PC-9 (cell line): ENCODE measurements around the gene TATDN2. TPM values are rescaled to one million over a fixed set of nuclear protein-coding genes. Genes with fewer than 3 reads are reported as not detected.

Experiments
- BruUV-seq: library from RNA; stranded (reverse); fragments of 400-500 nt; replicated peaks from 2 replicates; lab custom pipeline; 2021; lab: Mats Ljungman, UMichigan
- CTCF ChIA-PET: fragments of 300-600 bp; sonication (Branson Sonifier 250); formaldehyde crosslinking; loops from one replicate; lab custom pipeline; 2022; ENCODE audit warnings: antibody characterized with exemption; lab: Charles Lee
- POLR2A ChIA-PET: fragments of 300-600 bp; sonication (Branson Sonifier 250); formaldehyde crosslinking; loops from one replicate; lab custom pipeline; 2022; ENCODE audit warnings: antibody characterized with exemption; ENCODE audit not compliant: unreplicated experiment; lab: Charles Lee
- DNase-seq, 2 experiments: peaks; one replicate each; pipeline versions ENCODE4 v3.0.0 to v3.0.0-alpha.2; 2015 to 2022; ENCODE audit warnings: mixed read lengths in 1 of 2
- H2AFZ ChIP-seq: fragments of 200-600 bp; sonication (generic); 2 replicates; pipeline ENCODE4 v1.8.1; 2017; ENCODE audit warnings: antibody characterized with exemption
- H3F3A ChIP-seq: fragments of 200-600 bp; sonication (generic); 2 replicates; pipeline ENCODE4 v1.8.1; 2017; ENCODE audit warnings: antibody characterized with exemption, mild to moderate bottlenecking, low read depth; ENCODE audit not compliant: insufficient read depth
- H3K27ac ChIP-seq: fragments of 200-600 bp; sonication (generic); 2 replicates; pipeline ENCODE4 v1.6.1; 2016; ENCODE audit warnings: mixed run types
- H3K27me3 ChIP-seq: fragments of 200-600 bp; sonication (generic); 2 replicates; pipeline ENCODE4 v1.6.1; 2016; ENCODE audit warnings: low read depth, mixed run types; ENCODE audit not compliant: insufficient read depth
- H3K36me3 ChIP-seq: fragments of 200-600 bp; sonication (generic); 2 replicates; pipeline ENCODE4 v1.6.1; 2016; ENCODE audit warnings: low read depth, mixed run types
- H3K4me1 ChIP-seq: fragments of 200-600 bp; sonication (generic); replicated peaks from 2 replicates; pipeline ENCODE4 v1.6.1; 2016; ENCODE audit warnings: mixed run types; ENCODE audit not compliant: insufficient read depth
- H3K4me2 ChIP-seq: fragments of 200-600 bp; sonication (generic); 2 replicates; pipeline ENCODE4 v1.6.1; 2017; ENCODE audit warnings: mixed run types
- H3K4me3 ChIP-seq: fragments of 200-600 bp; sonication (generic); 2 replicates; pipeline ENCODE4 v1.6.1; 2016; ENCODE audit warnings: mixed run types
- H3K79me2 ChIP-seq: fragments of 200-600 bp; sonication (generic); 2 replicates; pipeline ENCODE4 v1.6.1; 2017; ENCODE audit warnings: low read depth, mixed run types
- H3K9me2 ChIP-seq: fragments of 200-600 bp; sonication (generic); 2 replicates; pipeline ENCODE4 v1.8.1; 2017; ENCODE audit warnings: mild to moderate bottlenecking; ENCODE audit not compliant: insufficient read depth
- H3K9me3 ChIP-seq: fragments of 200-600 bp; sonication (generic); 2 replicates; pipeline ENCODE4 v1.8.1; 2016; ENCODE audit warnings: low read depth; ENCODE audit not compliant: insufficient read depth
- H4K20me1 ChIP-seq: fragments of 200-600 bp; sonication (generic); 2 replicates; pipeline ENCODE4 v1.8.1; 2017; ENCODE audit not compliant: insufficient read depth
- CTCF ChIP-seq: fragments of 200-600 bp; sonication (generic); conservative IDR thresholded peaks from 2 replicates; pipeline ENCODE4 v1.6.1; 2017; ENCODE audit warnings: mixed run types, antibody characterized with exemption, mild to moderate bottlenecking, moderate library complexity
- EZH2 ChIP-seq: fragments of 200-600 bp; sonication (generic); IDR thresholded peaks from 2 replicates; pipeline ENCODE4 v1.8.0; 2017; ENCODE audit warnings: antibody characterized with exemption, low read depth
- intact Hi-C: fragments of 100-400 bp; cut with micrococcal nuclease; formaldehyde crosslinking; loops from one replicate; pipeline ENCODE4 v1.10.0; 2022; ENCODE audit not compliant: unreplicated experiment
- total RNA-seq: library from RNA; stranded (reverse); gene quantifications from 2 replicates; pipeline ENCODE4 v1.2.3, GENCODE V29; 2021

Gene TATDN2
- total RNA-seq, 1 experiment from 2014 or later, result 34.0 TPM

GRCh38 chr3:10242182-10243065, 5.8 kb upstream of the TATDN2 start:
- Histone ChIP-seq H3K4me1 (no peaks in the 10 kb centered on the region), H3K9me2 (no peaks in the 10 kb centered on the region), H3K79me2 (no peaks in the 10 kb centered on the region), H3F3A (peaks cover 25% of the 10 kb centered on the region), H3K4me3 (no peak overlapping the region), H3K36me3 (peaks cover 14% of the 10 kb centered on the region), H4K20me1 (no peaks in the 10 kb centered on the region), H3K27ac (no peak overlapping the region), H3K27me3 (no peaks in the 10 kb centered on the region), H3K4me2 (no peak overlapping the region), H3K9me3 (peaks cover 22% of the 10 kb centered on the region), H2AFZ (no peak overlapping the region)
- ChIA-PET CTCF (interaction anchor here (0.5 kb wide), 1 partner anchor 18 kb away, joined by 4 read pairs; no protein-coding TSS in a partner anchor), POLR2A (no interaction called here)
- intact Hi-C loops, result no loop called here
- no TSS peak for BruUV-seq
- TF ChIP-seq EZH2 (no peak), CTCF (no peak)
- DNase-seq, result no peak

DNA sequence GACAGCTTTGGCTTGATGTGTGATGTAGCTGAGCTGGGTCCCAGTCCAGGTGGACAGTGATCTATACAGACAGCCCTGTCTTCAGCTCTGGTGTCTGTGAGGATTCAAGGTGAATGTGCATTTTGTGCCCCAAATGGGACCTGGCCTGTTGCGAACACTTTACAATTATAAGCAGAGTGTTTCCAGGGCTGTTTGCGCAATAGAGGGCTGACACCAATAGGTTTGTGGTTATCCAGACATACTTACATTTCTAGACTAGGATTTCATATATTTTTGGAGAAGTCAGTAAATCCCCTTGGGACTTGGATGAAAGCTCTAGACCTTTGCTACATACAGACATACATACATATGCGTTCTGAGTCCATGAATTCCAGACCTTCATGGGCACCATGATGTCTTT, 4.2 kb upstream of the TATDN2 start:
- H2AFZ ChIP-seq, result no peak overlapping the region
- H3K9me3 ChIP-seq, result peaks cover 22% of the 10 kb centered on the region
- peaks cover 4% of the 10 kb centered on the region for H3K79me2 ChIP-seq
- TF ChIP-seq EZH2 (no peak), CTCF (no peak)
- BruUV-seq, result no TSS peak
- POLR2A ChIA-PET, result no interaction called here
- no peak overlapping the region for H3K27ac ChIP-seq
- H3F3A ChIP-seq, result peaks cover 25% of the 10 kb centered on the region
- H3K4me1 ChIP-seq, result no peaks in the 10 kb centered on the region
- H3K9me2 ChIP-seq, result no peaks in the 10 kb centered on the region
- no peak overlapping the region for H3K4me2 ChIP-seq
- no peaks in the 10 kb centered on the region for H4K20me1 ChIP-seq
- H3K4me3 ChIP-seq, result no peak overlapping the region
- CTCF ChIA-PET, result no interaction called here
- no peak for DNase-seq
- no peaks in the 10 kb centered on the region for H3K27me3 ChIP-seq
- peaks cover 14% of the 10 kb centered on the region for H3K36me3 ChIP-seq
- intact Hi-C loops, result no loop called here

DNA sequence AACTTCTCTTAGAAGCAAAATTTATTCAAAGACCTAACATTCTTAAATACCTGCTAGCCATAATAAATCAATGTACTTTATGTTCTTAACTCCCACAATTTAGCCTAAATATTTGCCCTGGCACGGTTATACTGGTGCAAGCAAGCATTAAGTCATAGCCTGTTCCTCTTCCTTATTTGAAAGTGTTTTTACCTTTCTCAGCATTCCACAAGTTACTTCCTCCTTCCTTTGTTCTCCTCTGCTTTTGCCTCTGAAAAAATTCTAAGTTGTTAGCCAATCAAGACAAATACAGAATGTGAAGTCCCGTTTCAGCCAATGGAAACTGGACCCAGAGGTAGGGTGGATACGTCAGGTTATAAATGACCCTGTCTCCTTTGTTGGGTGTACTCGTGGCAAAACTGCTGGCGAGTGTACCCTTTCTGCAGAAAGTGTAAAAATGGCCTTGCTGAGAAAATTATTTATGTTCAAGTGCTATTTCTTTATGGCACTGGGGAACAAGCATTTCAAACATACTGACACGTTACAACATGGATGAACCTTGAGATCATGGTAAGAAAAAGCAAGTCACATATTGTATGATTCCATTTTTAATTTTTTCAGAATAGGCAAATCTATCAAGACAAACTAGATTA, 3.1 kb upstream of the TATDN2 start:
- no peak overlapping the region for H3K4me2 ChIP-seq
- ChIA-PET POLR2A (no interaction called here), CTCF (no interaction called here)
- no peaks in the 10 kb centered on the region for H3K27me3 ChIP-seq
- no peaks in the 10 kb centered on the region for H3K9me2 ChIP-seq
- no peak overlapping the region for H3K27ac ChIP-seq
- H3K79me2 ChIP-seq, result peaks cover 16% of the 10 kb centered on the region
- H3K9me3 ChIP-seq, result peaks cover 22% of the 10 kb centered on the region
- DNase-seq, result no peak
- peaks cover 7% of the 10 kb centered on the region for H3K4me1 ChIP-seq
- peaks cover 14% of the 10 kb centered on the region for H3K36me3 ChIP-seq
- no TSS peak for BruUV-seq
- peaks cover 25% of the 10 kb centered on the region for H3F3A ChIP-seq
- no peak overlapping the region for H3K4me3 ChIP-seq
- no peak overlapping the region for H2AFZ ChIP-seq
- TF ChIP-seq CTCF, result no peak
- no peak for TF ChIP-seq EZH2
- no peaks in the 10 kb centered on the region for H4K20me1 ChIP-seq
- intact Hi-C loops, result no loop called here
